C4-2B (cell line): ENCODE results near the gene ASXL1.

Source experiments
- ZFX ChIP-seq: fragments of 450-650 bp; IDR thresholded peaks from 2 replicates; pipeline ENCODE4 v1.6.1; 2017
- TF ChIP-seq, protein P1 (sequence below): fragments of 450-650 bp; conservative IDR thresholded peaks from 2 replicates; pipeline ENCODE4 v1.5.1; 2017; ENCODE audit warnings: mild to moderate bottlenecking

DNA sequence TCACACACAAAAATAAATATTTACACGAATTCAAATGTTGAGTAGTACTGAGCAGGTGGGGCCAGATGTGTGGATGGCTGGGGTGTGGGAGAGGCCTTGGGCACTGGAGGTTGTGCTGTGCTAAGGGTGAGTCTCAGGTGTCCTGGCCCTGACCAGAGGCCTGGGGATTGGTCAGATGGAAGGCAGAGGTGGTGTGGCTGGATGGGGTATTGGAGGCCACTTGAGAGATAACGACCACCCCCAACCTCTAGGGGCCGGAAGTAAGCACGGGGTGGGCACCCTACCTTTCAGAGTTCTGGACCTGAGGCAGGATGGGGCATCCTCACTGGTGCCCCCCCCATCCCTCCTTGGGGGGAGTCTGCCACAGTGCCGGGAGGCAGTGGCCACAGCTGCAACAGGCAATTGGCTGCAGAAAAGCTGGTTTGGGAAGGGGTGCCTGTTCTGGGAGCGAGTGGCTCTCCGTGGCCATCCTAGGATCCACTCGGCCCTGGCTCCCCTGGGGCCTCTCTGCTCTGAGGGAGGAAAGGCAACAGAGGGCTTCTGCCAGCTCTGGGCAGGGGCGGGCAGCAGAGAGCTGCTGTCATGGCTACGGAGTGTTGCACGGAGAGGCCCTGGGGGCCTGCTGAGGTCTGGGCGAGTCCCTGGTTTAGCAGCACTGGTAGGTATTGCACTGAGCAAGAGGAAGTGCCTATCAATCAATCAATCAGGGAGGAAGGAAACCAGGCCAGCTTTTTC lies 87.6 kb downstream of the ASXL1 start:
- TF ChIP-seq, protein P1, sequence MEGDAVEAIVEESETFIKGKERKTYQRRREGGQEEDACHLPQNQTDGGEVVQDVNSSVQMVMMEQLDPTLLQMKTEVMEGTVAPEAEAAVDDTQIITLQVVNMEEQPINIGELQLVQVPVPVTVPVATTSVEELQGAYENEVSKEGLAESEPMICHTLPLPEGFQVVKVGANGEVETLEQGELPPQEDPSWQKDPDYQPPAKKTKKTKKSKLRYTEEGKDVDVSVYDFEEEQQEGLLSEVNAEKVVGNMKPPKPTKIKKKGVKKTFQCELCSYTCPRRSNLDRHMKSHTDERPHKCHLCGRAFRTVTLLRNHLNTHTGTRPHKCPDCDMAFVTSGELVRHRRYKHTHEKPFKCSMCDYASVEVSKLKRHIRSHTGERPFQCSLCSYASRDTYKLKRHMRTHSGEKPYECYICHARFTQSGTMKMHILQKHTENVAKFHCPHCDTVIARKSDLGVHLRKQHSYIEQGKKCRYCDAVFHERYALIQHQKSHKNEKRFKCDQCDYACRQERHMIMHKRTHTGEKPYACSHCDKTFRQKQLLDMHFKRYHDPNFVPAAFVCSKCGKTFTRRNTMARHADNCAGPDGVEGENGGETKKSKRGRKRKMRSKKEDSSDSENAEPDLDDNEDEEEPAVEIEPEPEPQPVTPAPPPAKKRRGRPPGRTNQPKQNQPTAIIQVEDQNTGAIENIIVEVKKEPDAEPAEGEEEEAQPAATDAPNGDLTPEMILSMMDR: no peak
- no peak for TF ChIP-seq ZFX
